Tibial artery (tissue), 4 donors: ENCODE results near the gene ZNF217.
"Not testable (repeated sequence)": the region's sequence is repeated elsewhere in the genome, so short reads cannot be mapped to it uniquely, and the experiment has no call there.

Experiments
- DNase-seq, 2 donors: peaks; one replicate each; pipeline ENCODE4 v3.0.0-alpha.2; 2019
- H3K27ac ChIP-seq, 2 donors: fragments of 200-600 bp; sonication (generic) in 1 of 2; 1 replicate in 1 of 2; 2 replicates in 1 of 2; pipeline ENCODE4 v1.5.1; 2018 to 2019; ENCODE audit warnings: mild to moderate bottlenecking in 1 of 2
- H3K27me3 ChIP-seq, 2 donors: fragments of 200-600 bp; sonication (generic) in 1 of 2; one replicate each; pipeline versions ENCODE4 v1.5.1 to v1.6.0; 2016 to 2019
- H3K36me3 ChIP-seq, 3 donors: fragments of 200-600 bp; sonication (generic) in 2 of 3; one replicate each; pipeline ENCODE4 v1.5.1; 2016 to 2019; ENCODE audit warnings: mild to moderate bottlenecking in 2 of 3
- H3K4me1 ChIP-seq, 4 donors: fragments of 200-600 bp; sonication (generic) in 2 of 4; 1 replicate in 3 of 4; 2 replicates in 1 of 4; pipeline ENCODE4 v1.5.1; 2016 to 2019
- H3K4me3 ChIP-seq, 2 donors: fragments of 200-600 bp; sonication (generic) in 1 of 2; 1 replicate in 1 of 2; 2 replicates in 1 of 2; pipeline ENCODE4 v1.5.1; 2018 to 2019; ENCODE audit warnings: mild to moderate bottlenecking in 2 of 2
- H3K9me3 ChIP-seq, 3 donors: fragments of 200-600 bp; sonication (generic) in 1 of 3; one replicate each; pipeline ENCODE4 v1.5.1; 2016 to 2019
- CTCF ChIP-seq, 2 experiments: fragments of 200-600 bp in 1 of 2; fragments of 450-650 bp in 1 of 2; IDR thresholded peaks; one replicate each; pipeline ENCODE4 v1.5.1; 2017 to 2019; ENCODE audit warnings: antibody characterized with exemption in 2 of 2, mild to moderate bottlenecking in 1 of 2, moderate library complexity in 1 of 2
- intact Hi-C: fragments of 100-400 bp; cut with DNase I; formaldehyde crosslinking; loops from one replicate; pipeline ENCODE4 v1.15.0; 2023; ENCODE audit warnings: low total_unique reads

Gene ZNF217

GRCh38 chr20:53524589-53525312 lies 68.9 kb downstream of the ZNF217 start:
- H3K36me3 ChIP-seq: no peaks in the 10 kb centered on the region
- H3K9me3 ChIP-seq: no peaks in the 10 kb centered on the region
- intact Hi-C loops: no loop called here
- peaks cover 0 to 4% of the 10 kb centered on the region in 2 donors for H3K27me3 ChIP-seq
- no peak overlapping the region for H3K4me3 ChIP-seq
- H3K27ac ChIP-seq: no peak overlapping the region
- no peak for DNase-seq
- TF ChIP-seq CTCF (IDR thresholded peaks at IDR 0.05): no peak
- H3K4me1 ChIP-seq: no peaks in the 10 kb centered on the region

DNA sequence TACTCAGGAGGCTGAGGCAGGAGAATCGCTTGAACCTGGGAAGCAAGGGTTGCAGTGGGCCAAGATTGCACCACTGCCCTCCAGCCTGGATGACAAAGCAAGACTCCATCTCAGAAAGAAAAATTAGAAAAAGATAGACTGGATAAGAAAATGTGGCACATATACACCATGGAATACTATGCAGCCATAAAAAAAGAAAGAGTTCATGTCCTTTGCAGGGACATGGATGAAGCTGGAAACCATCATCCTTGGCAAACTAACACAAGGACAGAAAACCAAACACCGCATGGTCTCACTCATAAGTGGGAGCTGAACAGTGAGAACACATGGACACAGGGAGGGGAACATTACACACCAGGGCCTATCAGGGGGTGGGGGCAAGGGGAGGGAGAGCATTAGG lies 70.0 kb downstream of the ZNF217 start:
- H3K36me3 ChIP-seq, H3K4me3 ChIP-seq, intact Hi-C loops: not testable (repeated sequence)

GRCh38 chr20:53522696-53523095 lies 70.9 kb downstream of the ZNF217 start:
- no peaks in the 10 kb centered on the region for H3K36me3 ChIP-seq
- TF ChIP-seq CTCF (IDR thresholded peaks at IDR 0.05): no peak
- H3K27me3 ChIP-seq: peaks cover 0 to 4% of the 10 kb centered on the region in 2 donors
- no peaks in the 10 kb centered on the region for H3K4me1 ChIP-seq
- H3K4me3 ChIP-seq: no peak overlapping the region
- no peaks in the 10 kb centered on the region for H3K9me3 ChIP-seq
- no peak overlapping the region for H3K27ac ChIP-seq
- no peak for DNase-seq
- intact Hi-C loops: no loop called here

More for the DNA sequence above, 70.0 kb downstream of the ZNF217 start:
- not testable (repeated sequence) for H3K27me3 ChIP-seq, H3K27ac ChIP-seq, H3K9me3 ChIP-seq, DNase-seq, H3K4me1 ChIP-seq

- TF ChIP-seq CTCF (IDR thresholded peaks at IDR 0.05): no peak
- no peaks in the 10 kb centered on the region for H3K4me1 ChIP-seq
- intact Hi-C loops: no loop called here
Observed at GRCh38 chr20:53522026-53522425, 71.6 kb downstream of the ZNF217 start.

DNA sequence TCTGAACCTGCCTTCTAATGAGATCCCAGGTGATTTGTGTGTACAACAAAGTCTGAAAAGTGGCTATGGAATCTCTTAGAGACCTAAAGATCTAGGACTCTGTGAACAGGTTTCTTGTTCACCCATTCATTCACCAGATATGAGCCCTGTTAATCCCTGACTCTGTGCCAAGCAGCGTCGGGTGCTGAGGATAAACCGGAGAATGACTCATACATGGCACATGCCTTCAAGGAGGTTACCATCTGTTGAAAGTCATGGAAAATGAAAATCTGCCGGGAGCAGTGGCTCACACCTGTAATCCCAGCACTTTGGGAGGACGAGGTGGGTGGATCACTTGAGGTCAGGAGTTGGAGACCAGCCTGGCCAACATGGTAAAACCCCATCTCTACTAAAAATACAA lies 72.2 kb downstream of the ZNF217 start:
- H3K27ac ChIP-seq, H3K4me1 ChIP-seq, DNase-seq, H3K4me3 ChIP-seq, H3K9me3 ChIP-seq, H3K36me3 ChIP-seq, intact Hi-C loops, H3K27me3 ChIP-seq: not testable (repeated sequence)

More at GRCh38 chr20:53522026-53522425, 71.6 kb downstream of the ZNF217 start:
- H3K27ac ChIP-seq: no peak overlapping the region
- DNase-seq: no peak
- peaks cover 0 to 4% of the 10 kb centered on the region in 2 donors for H3K27me3 ChIP-seq
- H3K36me3 ChIP-seq: no peaks in the 10 kb centered on the region
- no peak overlapping the region for H3K4me3 ChIP-seq
- no peaks in the 10 kb centered on the region for H3K9me3 ChIP-seq

- Histone ChIP-seq H3K27ac (no peak overlapping the region), H3K9me3 (no peaks in the 10 kb centered on the region), H3K4me1 (no peaks in the 10 kb centered on the region), H3K27me3 (no peaks in the 10 kb centered on the region), H3K4me3 (no peak overlapping the region), H3K36me3 (no peaks in the 10 kb centered on the region)
- DNase-seq: no peak
- intact Hi-C loops: no loop called here
- TF ChIP-seq CTCF (IDR thresholded peaks at IDR 0.05): no peak
Observed at GRCh38 chr20:53517146-53517545, 76.5 kb downstream of the ZNF217 start.
